GDM1 (cell line): Measurements from ENCODE around the gene ZFPM1.

Experiments used
- DNase-seq: peaks from one replicate; lab custom pipeline; 2025; lab: John Stamatoyannopoulos, UW

ZFPM1 gene

DNA sequence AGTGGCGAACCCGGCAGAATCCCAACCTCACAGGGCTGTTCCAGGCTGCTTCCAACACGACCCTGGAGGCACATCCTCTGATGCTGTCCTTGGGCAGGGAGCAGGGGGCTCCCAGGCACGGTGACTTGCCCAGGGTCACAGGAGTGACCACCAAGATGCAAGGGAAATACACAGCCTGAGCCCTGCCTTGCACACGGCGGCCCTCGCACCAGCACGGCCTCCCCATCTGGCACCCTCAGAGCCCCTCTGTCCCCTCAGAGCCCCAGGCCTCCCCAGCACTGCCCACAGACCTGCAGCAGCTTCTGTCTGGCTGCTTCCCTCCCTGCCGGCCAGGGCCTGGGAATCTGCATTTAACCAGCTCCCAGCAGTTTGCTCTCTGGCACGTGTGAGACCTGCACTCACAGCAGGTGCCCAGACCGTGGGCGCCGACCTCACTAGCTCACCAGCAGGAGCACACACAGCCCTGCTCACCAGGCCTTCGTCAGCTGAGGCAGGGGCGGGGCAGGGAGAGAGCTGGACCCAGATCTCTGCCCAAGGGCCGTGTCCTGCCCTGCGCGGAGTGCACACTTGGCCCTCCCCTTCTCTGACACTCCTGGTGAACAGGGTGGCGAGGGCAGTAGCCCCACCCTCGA is 87.4 kb downstream of the ZFPM1 start:
- no peak for DNase-seq

DNA sequence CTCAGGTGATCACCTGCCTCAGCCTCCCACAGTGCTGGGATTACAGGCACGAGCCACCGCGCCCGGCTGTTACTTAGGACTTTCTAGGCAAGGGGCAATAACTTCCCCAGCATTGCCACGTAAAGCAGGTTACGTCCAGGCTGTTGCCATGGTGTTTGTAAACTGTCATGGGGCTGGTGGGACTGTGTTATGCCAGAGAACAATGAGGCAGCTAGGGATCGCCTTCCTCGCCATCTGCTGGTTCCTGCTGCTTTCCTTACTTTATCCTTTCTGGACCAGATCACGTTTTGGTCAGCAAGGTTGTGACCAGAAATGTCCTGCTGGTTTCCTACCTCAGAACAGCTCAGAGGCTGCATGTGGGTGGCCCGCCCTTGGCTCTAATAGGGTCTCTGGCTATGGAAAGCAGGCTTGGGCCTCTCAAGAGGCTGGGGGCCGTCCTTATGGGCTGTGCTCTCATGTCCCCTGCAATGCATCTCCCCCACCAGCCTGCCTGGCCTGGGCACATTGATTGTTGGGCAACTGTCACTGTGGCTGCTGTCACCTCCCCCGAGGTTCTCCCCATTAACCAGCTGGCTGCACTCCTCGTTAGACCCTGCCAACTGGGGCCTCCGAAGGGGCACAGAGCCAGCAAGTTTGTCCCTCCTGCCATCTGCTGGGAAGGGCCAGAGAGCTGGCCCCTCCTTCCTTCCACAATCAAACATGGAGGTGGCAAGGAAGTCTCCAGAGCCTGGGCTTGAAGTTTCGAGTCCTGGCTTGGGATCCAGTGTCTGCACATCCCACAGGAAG is 88.9 kb downstream of the ZFPM1 start:
- no peak for DNase-seq

DNA sequence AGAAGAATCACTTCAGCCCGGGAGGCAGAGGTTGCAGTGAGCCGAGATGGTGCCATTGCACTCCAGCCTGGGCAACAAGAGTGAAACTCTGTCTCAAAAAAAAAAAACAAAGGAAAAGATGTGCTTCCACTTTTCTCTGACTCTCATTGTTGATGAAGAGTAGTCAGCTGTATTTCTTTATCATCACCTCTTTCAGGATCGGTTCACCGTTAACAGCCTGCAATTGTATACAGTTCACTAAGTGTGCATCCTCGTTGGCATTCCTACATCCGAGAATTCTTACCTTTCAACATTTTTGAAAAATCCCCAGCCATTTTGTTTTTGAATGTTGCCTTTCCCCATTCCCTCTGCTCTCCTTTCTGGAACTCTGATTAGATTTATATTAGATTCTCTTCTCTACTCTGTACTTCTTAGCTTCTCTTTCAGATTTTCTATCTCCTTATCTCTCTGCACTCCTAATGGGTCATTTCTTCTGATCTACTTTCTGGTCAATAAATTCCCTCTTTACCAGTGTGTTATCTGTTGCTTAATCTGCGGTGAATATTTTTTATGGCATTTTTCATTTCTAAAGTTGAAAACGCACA is 90.2 kb downstream of the ZFPM1 start:
- no peak for DNase-seq

DNA sequence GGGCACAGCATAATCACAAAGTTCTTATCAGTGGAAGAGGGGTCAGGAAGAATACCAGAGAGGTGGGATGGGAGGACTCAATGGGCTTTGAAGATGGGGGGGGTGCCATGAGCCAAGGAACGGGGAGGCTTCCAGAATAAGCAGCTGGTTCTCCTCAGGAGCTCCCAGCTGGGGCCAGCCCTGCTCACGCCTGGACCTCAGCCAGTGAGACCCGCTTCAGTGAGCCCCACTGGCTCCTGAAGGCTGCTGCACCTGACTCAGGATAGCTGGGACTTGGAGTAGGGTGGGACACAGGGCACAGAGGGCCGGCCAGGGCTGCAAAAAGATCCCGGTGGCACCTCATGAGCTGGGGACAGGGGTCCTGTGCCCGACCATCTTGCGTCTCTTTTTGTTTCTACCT is 92.7 kb downstream of the ZFPM1 start:
- no peak for DNase-seq

DNA sequence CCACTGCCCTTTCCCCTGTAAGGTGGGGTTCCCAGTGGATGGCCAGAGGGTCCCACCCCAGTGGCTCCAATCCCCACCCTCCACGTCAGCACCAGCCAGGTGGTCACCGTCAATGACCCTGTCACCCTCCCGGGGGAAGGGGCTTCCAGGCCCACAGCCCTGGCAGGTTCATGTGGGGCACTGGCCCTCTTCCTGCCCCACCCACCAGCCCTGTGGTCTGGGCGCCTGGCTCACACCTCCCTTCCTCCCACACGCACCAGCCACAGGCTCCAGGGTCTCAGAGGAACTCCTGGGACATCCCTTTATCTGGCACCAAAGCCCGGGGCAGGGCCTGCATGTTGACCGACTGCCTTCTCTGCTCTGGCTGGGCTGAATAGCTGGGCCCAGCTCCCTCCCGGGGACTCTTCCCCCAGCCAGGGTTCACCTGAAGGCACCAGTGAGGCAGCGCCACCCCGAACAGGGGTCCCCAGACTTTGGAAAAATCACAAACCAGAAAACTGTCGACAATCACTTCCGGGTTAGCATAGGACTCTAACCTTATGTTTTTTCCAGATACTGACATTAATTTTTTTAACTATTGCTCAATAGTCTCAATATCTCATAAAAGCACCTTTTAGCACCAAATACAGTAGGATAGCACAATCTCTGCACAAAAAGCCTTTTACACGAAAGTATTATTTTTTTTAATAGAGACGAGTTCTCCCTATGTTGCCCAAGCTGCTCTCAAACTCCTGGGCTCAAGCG is 95.2 kb downstream of the ZFPM1 start:
- no peak for DNase-seq

DNA sequence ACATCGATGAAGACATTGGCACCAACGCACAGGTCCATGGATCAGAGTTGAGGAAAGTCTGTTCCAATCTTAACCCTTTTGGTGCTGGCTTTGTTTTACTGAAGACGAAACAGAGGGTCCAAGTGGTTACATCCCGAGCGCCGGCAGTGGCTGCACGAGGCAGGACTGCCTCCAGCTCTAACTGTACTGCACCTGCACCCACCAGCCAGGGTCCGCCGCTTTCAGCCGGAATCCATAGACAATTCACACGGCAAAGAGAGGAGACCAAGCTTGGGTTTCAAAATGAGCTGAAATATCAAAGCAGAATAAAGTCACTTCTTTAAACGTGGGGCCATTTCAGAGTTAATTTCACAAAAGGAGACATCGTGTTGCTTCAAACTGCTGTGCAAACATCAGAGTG is 95.9 kb downstream of the ZFPM1 start:
- no peak for DNase-seq

DNA sequence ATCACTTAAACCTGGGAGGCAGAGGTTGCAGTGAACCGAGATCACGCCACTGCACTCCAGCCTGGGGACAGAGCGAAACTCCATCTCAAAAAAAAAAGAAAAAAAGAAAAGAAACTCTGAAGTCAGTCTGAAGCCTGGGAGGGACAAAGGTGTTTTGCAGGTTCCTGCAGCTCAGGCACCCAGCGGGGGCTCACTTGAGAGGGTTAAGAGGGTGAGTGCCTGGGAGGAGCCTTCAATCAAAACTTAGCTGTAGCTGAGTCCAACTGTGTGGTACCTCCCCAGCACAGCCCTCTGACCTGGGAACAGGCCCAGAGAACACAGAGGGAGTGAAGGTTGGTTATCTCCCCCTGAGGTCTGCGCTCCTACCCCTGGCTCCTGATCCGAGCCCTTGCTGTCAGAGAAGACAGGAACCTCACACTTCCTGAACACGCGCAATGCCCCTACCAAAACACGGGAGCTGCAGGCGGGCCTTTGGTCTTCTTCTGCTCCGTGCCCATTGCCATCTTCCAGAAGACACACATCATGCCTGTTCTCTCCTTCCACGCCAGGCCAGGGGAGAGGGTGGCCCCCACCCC is 96.7 kb downstream of the ZFPM1 start:
- no peak for DNase-seq

DNA sequence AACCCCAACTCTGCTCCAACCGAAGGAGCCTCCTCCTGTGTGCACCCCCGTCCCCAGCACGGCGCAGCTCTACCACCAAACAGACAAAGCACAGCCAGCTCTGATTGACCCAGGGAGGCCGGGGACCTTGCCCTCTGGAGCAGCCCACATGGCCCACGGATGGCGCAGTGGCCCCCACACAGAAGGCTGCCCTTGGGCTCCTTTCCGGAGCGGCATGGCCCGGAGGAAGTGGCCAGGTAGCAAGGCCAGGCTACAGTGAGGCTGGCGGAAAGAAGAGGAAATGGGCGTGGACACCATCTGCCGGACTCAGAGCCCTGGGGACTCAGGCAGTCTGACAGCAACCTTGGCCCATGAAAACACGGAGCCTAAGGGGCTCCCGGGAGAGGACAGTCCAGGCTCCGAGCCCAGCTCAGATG is 97.2 kb downstream of the ZFPM1 start:
- DNase-seq, result no peak

DNA sequence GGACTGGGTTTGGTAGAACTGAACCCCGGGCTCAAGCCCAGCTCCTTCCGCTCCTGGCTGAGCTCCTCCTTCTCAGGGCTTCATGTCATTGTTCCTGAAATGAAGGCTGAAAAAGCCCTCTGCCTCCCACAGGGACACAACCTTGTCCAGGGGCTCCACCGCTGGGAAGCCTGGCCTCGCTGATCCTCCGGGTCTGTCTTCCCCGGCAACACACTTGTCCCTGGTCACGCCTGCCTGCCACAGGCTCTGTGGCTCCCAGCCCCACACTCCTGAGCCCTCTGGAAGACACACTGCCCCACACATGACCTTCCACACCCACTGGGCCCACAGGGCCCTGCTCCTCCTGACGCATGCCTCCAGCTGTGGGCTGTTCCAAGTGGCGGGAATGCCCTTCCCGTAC is 99.1 kb downstream of the ZFPM1 start:
- DNase-seq, result no peak

DNA sequence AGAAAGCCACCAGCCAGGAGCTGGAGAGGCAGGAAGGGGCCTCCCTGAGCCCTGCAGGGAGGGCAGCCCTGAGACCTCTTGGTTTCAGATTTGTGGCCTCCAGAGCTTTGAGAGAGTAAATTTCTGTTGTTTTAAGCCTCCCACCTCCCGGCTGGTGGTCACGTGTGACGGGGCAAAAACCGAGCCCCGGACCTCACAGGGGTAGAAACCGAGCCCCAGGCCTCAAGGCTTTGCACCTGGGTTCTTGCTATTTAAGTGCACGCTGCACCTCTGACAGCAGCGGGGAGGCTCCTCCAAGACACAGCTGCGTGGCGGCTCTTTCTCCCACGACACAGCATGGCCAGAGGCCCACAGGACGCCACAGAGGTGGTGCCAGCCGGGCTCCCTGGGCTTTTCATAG is 99.7 kb downstream of the ZFPM1 start:
- DNase-seq, result no peak

DNA sequence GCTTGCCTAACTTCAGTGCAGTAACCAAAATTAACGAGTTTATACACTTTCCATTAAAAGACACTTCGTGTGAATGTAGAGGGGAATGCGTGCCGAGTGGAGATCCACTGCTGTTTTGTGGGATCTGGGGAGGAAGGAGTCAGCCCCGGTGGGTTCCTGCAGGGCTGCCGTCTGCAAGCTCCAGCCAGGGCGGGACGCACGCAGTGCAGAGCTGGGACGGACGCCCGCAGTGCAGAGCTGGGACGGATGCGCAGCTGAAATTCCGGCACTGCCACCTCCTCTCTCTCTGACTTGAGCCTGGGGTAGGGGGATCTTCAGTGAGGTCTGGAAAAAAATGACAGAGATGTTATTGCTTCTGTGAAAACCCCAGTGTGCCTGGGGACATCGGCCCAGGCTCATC is 100.7 kb downstream of the ZFPM1 start:
- DNase-seq, result no peak

DNA sequence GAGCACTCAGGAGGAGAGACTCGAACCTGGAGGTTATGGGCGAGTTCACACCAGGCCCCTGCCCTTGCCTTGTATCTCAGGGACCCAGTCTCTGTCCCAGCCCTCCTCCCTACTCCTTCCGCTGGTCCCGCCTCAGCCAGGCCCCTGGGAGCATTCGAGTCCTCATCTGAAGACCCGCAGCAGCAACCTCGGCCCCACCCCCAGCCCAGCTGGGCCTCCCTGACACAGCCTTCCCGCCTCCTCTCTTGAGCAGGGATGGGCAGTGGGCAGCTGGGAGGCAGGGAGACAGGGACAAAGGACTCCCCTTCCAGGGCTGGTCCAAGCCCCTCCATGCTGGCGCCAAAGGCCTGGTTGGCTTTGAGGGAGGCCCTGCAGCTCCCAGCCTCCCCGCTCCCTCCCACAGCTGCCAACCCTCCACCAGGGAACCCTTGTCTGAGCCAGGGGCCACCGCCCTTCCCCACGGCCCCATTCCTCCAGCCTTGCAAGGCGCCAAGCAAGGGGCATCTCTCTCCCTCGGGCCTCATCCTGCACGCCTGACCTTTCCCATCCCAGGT is 101.7 kb downstream of the ZFPM1 start:
- DNase-seq, result no peak

DNA sequence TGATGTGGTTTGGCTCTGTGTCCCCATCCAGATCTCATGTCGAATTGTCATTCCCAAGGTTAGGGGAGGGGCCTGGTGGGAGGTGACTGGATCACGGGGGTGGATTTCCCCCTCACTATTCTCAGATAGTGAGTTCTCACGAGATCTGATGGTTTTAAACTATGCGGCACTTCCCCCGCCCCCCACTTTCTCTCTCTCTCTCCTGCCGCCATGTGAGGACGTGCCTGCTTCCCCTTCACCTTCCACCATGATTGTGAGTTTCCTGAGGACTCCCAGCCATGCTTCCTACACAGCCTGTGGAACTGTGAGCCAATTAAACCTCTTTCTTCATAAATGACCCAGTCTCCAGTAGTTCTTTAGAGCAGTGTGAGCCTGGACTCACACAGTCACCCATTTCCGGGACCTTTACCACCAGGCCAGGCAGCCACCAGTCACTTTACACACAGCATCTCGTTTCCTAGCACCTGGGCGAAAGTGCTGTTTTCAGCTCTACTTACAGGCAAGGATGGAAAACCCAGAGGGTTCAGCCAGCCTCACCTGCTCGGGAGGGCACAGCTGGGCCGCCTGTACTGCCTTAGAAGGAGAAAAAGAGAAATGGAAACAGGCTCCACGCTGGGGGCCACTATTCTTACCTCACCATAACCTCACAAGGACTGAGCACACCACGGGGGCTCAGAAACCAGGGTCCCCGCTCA is 103.4 kb downstream of the ZFPM1 start:
- no peak for DNase-seq

DNA sequence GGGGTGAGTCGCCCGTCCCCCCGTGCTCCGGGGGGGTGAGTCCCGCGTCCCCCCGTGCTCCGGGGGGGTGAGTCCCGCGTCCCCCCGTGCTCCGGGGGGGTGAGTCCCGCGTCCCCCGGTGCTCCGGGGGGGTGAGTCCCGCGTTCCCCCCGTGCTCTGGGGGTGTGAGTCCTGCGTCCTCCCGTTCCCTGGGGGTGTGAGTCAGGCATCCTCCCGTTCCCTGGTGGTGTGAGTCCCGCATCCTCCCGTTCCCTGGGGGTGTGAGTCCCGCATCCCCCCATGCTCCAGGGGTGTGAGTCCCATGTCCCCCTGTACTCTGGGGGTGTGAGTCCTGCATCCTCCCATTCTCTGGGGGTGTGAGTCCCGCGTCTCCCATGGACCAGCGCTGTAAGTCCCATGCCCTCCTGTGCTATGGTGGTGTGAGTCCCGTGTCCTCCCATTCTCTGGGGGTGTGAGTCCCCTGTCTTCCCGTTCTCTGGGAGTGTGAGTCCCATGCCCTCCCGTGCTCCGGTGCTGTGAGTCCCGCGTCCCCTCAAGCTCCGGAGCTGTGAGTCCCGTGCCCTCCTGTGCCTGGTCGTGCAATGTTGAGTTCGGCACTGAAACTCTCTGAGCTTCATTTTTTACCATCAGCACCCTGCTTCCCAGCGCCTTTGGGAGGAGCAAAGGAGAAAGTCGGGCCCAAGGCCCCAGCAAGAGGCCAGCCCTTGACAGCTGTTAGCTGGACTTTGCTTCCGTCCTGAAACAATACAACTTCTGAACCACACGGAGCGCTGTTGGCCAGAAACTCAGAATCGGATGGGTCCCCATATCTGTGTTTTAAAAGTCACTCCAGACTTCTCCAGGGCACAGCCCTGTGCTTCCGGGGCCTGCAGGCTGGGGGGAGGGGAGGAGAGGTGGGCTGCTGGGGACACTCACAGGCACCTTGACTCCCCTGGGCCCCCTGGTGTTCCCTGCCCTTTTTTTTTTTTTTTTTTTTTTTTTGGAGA is 105.7 kb downstream of the ZFPM1 start:
- DNase-seq, result no peak

DNA sequence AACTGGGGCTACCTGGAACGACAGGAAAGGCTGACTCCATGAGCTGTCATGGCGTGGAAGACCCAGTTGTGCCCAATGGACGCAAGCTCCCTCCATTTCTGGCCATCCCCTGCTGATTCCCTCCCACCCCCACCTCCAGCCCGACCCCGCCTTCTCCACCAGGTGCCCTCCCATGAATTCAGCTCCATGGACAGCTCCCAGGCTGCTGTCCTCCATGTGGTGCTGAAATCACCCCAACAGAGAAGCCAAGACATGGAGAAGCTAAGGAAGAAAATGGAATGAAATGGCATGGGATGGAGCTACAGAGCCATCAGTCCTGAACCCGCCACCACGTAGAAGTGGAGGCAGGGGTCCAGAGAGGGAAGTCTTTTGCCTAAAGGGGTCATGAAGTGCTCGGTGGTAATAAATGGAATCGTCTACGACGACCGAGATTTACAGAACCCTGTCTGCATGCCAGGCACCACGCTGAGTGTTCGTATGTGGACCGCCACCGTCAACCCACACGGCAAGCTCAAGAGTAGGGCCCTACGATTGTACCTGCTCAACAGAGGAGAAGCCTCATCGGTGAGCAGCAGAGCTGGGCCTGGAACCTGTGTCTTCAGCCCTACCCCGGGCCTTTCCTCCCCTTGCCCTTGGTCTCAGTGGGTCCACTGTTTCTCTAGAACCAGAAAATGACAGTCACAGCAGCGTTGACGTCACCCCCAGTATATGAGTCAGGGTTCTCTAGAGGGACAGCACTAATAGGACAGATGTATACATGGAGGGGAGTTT is 107.8 kb downstream of the ZFPM1 start:
- DNase-seq, result no peak

DNA sequence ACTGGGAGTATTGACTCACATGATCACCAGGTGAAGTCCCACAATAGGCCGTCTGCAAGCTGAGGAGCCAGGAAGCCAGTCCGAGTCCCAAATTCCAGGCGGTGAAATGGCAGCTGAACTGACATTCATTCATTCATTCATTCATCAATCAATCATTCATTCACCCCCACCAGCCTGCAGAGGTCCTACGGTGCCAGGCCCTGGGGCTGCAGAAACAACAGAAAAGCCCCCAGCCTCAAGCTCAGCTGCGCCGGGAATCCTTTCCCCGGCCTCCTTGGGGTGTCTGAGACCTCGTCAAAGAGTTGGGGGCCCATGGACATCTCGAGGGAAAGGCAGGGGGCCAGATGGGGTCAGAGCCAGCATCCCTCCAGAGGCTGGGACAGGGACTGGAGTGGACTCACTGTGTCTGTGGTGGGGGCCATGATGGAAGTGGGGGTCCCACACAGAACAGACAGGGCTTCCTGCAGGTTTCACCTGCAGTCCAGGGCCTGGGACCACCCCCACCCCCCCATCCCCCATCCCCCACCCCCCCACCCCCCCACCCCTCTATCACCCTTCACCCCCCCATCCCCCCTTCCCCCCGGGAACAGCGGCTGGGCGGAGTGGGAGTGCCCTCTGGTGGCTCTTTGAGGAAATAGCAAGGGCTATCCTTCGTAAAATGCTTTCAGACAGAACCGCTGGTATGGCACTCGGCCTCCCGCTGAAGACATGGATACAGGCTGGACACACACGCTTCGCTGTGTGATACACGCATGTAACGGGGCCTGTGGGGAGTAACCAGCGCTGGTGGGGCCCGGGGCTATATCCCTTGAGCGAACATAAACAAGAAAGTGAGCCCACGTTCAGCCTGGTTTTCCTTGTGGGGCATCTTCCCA is 108.6 kb downstream of the ZFPM1 start:
- DNase-seq, result no peak

DNA sequence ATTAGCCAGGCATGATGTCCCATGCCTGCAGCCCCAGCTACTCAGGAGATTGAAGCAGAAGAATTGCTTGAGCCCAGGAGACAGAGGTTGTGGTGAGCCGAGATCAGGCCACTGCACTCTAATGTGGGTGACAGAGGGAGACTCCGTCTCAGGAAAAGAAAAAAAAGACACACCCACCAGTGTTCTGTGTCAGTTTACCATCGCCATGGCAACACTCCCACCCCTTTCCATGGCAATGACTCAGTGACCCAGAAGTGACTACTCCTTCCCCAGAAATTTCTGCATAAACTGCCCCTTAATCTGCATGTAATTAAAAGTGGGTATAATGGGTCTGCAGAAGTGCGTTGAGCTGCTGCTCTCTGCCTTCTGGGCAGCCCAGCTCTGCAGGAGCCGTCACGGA is 113.1 kb downstream of the ZFPM1 start:
- no peak for DNase-seq
